T-helper 1 cell treated with Interleukin-12 subunit alpha and Interleukin-12 subunit beta and Interleukin-4 antibody, amounts not matched to agents 30 ng/mL and 1 ng/mL, for 36 hours (primary cell): Measurements from ENCODE around the gene NOS1AP. TPM values are rescaled to one million over a fixed set of nuclear protein-coding genes. Genes with fewer than 3 reads are reported as not detected.
"Not testable (repeated sequence)": the region's sequence is repeated elsewhere in the genome, so short reads cannot be mapped to it uniquely, and the experiment has no call there.

ENCODE experiments used
- intact Hi-C: fragments of 100-400 bp; cut with micrococcal nuclease; formaldehyde crosslinking; loops from one replicate; pipeline ENCODE4 v1.15.1; 2024
- total RNA-seq: library from RNA; stranded (reverse); gene quantifications from 2 replicates; pipeline ENCODE4 v1.2.3, GENCODE V29; 2022

The NOS1AP gene
- total RNA-seq, 1 donor from 2014 or later = not detected

DNA sequence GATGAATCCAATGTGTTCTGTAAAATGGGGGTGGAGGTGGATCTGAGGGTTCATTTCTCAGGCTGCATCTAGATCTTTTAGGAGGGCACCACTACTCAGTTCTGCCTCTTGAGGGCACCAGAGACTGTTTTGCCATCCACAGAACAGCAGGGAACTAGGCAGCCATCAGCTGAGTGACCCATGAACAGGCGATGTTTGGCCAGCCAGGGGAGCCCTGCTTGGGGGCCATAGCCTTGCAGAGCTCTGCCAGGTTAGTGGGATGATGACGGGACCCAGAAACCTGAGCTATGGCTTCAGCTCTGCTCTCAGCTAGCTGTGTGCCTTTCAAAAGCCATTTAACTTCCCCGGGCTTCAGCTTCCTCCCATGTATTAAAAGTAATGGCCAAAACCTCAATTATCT lies 13.4 kb upstream of the NOS1AP start:
- intact Hi-C loops = loop anchor here (1.0 to 5.0 kb wide), 6 partner anchors 220 to 1119 kb away; no protein-coding TSS in a partner anchor

DNA sequence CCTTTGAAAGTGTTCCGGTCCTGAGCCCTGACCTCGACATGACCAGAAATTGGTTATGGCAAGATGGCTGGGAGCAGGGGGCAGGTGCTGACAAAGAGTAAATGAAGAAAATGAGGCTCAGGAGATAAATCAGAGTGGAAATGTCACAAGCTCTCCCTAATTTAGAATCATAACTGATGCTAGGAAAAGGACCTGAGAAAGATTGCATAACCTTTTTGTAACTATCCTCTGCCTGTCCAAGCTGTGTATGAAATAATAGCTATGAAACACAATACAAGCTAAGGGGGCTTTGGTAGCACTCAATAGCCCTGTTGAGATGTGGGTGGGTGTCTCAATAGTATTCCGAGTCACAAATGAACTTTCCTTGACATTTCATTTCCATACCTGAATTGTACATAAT lies 12.9 kb upstream of the NOS1AP start:
- intact Hi-C loops = loop anchor here (1.0 to 5.0 kb wide), 6 partner anchors 220 to 1118 kb away; no protein-coding TSS in a partner anchor

DNA sequence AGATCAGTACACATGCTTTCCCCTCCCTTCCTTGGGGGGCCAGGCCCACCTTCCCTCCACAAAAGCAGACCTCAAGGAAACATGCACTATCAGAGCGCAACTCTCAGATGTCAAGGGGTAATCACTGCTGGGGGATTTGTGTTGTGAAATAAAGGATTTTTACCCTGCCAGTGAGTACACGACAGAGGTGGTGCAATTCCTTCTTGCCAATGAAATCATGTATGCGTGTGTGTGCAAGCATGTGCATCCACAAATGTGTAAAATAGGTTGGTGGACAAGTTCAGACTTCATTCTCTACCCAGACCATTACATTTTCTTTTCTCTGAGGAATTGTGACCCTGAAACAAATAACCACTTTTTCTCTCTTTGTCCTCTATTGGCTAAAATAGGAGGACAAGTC lies 9.8 kb upstream of the NOS1AP start:
- intact Hi-C loops = loop anchor here (5.0 kb wide), 1 partner anchor 793 kb away; no protein-coding TSS in a partner anchor

DNA sequence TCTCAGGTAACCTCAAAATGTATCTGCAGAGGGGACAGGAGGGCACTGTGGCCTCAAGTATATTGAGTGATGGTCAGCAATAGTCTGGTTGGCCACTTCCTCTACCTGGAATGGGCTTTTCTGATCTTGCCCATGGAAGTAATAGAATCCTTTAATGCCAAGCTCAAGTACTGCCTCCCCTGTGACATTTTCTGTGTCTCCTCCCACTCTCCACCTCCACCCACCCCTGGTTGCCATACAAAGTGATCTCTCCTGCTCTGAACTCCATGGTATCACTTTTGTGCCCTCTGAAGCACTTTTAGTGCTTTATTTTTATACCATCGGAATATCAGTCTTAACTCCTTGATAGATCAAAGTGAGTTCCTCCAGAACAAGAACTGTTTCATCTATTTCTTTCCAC lies 9.2 kb upstream of the NOS1AP start:
- intact Hi-C loops = no loop called here

DNA sequence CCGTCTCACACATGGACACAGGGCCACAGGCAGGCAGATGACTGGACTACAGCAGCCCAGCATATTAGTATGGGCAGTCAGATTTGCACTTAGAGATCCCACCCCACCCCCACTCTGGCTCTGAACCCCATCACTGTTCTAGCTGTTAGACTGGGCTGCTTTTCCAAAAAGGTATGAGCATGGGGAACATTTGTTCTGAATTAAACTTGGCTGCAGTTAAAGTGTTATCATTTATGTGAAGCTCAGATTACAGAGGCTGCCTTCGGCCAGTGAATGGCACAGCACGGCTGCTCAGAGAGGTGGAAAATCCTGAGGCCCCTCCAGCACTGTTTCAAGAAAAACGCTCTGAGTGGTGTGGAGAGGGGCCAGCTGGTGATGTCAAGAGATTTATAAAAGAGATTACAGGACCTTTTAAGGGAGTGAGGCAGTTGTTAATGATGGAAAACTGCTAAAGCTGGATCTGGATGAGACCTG lies 6.9 kb upstream of the NOS1AP start:
- intact Hi-C loops = no loop called here

DNA sequence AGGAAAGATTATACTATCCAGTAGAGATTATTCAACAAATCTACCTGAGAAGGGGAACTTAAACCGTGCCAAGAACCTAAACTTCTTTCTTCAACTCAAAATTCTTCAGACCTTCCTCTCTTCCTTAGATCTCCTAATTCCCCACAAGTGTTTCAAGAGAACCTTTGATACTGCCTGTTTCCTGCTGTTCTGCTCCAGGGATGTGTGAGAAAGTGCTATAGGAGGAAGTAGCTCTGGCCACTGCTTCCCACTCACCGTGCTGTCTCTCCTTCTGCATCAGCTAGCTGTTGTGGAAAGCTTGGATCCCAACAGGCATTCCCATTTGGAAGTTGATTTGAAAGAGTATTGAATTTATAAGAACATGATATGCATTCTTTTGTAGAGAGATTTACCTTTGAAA lies 4.5 kb upstream of the NOS1AP start:
- intact Hi-C loops = no loop called here

DNA sequence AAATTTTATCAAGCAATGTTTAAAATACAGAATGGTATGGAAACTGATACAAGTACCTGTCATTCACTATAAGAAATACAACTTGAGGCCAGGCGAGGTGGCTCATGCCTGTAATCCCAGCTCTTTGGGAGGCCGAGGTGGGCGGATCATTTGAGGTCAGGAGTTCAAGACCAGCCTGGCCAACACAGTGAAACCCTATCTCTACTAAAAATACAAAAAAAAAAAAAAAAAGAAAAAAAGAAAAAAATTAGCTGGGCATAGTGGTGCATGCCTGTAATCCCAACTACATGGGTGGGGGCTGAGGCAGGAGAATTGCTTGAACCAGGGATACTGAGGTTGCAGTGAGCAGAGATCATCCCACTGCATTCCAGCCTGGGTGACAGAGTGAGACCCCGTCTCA lies 2.7 kb upstream of the NOS1AP start:
- intact Hi-C loops = not testable (repeated sequence)

DNA sequence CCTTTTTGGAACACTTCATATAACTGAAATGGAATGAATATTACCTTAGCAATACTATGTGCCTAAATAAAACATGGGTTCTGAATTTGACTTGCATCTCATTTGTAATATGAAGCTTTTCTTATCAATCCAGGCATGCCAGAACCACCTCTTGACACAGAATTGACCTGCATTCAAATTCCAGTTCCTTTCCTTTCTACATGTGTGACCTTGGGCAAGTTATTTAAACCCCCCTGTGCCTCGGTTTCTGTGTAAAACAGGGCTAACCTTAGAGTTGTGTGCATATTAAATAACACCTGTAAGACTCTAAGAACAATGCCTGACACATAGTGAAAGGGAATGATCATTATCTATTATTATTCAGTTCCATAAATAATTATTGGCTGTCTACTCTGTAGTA lies 2.0 kb upstream of the NOS1AP start:
- intact Hi-C loops = no loop called here

DNA sequence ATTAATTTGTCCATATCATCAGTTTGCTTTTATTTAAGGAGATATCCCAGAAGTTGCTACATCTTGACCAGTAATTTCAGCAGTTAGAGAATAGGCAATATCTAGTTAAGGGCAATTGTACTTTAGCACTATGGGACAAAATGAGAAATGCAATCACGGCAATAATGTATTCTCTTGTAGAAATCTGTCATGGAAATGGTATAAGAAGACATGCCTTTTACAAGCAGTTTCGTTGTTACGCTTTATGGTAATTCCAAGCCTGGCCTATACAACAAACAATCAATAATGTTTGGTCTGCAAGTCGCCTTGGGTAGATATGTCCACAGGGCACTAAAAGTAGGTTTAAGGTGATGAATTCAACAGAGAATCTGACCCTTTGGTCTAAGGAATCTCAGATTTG lies 1.2 kb upstream of the NOS1AP start:
- intact Hi-C loops = no loop called here

DNA sequence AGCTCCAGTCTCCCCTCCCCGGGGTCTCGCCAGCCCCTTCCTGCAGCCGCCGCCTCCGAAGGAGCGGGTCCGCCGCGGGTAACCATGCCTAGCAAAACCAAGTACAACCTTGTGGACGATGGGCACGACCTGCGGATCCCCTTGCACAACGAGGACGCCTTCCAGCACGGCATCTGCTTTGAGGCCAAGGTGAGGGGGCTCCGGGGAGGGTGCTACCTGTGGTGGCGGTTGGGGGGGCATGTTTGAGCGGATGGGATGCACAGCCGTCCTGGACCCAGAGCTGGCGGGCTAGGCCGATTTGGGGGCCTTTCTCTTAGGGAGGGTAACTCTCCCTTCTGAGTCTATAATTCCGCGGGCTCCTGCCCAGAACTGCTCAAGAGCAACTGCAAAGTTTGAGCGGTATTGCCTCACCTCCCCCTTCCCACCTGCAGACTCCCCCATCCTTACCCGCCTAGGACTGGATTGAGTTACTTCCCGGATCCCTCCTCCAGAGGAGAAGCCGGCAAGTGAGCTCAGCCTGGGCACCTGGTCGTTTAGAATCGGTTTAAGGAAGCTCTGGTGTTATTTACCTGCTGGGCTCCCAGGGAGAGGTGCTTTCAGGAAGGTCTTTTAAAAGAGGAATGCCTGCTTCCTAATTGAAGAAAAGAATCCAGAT lies 730 bp downstream of the NOS1AP start:
- intact Hi-C loops = loop anchor here (2.0 to 5.0 kb wide), 2 partner anchors 107 to 1252 kb away; partner anchors contain the start of gene NUF2

DNA sequence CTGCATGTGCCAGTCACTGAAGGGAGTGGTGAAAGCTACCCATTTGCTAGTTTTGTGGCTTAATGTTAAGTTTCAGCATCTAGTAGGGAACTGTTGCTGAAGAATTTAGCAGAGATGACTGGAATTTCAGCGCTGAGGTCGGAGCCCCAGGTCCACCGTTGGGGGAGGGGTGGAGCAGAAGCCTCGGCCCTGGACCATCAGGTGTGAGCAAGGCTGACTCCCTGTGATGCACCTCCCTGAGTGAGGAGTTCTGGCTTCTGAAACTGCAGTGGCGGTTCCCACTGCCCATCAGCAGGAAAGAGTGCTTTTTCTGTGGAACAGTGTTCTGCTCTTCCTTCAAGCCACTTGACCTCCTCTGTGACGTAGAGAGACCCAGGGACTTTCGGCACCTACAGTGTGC lies 1.3 kb downstream of the NOS1AP start:
- intact Hi-C loops = loop anchor here (2.0 to 5.0 kb wide), 2 partner anchors 108 to 1251 kb away; partner anchors contain the start of gene NUF2

DNA sequence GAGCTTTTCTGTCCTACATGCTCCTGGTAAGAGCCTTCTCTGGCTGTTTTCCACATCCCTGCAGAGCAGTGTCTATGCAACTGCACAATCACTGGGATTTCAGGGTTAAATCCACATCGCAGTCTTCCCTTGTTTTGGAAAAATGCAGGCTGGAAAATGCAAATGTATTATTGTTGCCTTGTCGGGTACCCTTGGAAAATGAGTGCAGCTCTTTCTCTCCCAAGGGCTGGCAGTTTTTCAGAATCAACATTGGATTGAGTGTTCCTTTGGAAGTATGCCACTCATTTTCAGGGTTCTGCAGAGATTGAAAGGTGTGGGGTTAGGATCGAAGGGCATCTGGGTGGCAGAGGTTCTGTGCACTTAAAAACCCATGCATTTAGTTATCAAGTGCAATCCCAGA lies 3.2 kb downstream of the NOS1AP start:
- intact Hi-C loops = loop anchor here (5.0 kb wide), 1 partner anchor 1250 kb away; the partner anchor contains the start of gene NUF2

DNA sequence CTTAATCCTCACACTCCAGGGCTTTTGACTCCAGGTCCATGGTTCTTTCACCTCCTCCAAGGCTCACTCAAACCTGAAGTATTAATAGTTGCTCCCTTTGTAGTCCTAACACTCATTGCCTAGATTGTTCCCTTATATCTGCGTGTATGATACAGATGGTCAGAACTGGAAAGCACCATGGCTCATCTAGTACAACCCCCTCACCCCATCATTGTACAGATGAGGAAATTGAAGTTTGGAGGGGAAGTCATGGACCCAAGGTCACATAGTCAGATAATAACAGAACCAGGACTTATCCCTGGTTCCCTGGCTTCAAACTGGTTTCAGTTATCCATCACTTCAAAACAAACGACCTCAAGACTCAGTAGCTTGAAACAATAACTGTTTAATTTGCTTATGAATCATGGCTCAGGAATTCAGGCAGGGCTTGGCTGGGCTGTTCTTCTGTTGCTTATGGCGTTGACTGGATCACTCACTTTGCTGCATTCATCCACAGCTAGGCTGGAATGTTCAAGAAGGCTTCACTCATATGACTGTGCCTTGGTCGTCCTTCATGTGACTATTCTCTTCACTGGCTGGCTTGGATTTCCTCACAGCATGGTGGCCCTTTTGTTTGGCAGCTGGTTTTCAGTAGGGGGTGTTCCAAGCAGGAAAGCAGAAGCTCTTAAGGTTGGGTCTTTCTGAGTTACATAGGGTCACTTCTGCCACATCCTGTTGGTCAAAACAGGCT lies 5.0 kb downstream of the NOS1AP start:
- intact Hi-C loops = loop anchor here (5.0 kb wide), 1 partner anchor 1248 kb away; the partner anchor contains the start of gene NUF2

DNA sequence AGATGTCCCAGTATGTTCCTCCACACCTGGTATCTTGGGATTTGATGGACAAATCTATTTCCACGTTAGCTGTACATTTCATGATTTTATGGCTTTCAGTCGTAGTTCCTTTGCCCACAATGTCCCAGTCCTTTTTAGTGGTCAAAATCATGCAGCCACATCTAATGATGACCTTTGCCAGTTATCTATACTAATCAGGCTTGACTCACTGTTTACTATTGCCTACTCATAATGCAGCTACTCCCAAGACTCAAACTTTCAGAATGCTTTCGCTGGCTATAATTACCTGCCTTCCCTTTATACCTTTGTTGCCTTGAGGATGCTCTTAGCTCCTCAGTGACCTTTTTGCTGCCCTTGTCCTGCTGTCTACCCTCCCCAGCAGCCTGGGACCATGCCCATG lies 6.4 kb downstream of the NOS1AP start:
- intact Hi-C loops = no loop called here

DNA sequence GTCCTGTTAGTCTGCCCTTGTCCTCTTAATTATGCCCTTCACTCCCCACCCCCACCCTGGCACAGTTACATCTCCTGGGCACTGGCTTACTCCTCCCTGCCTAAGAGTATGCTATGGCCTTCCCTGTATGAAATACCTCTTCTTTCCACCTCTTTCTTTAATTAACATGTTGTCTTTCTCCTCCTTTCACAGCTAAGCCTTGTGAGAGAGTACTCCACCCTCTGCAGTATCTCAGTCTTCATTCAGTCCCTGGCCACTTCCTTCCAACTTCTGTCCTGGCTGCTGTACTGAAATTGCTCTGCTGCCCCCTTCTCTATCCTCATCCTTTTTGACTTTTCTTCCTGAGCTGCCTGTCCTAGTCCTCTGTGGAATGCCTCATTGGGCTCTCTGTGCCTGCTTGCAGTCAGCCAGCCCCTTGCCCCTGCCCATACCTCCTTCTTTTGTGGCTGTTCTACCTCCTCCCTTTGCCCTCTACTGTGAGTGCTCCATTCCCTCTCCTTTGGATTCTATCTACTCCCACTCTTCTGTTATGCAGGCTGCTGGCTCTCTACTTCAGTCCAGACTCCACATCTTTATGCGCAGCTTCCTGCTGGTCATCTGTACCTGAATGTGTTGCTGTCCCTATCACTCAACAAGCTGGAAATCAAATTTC lies 8.3 kb downstream of the NOS1AP start:
- intact Hi-C loops = no loop called here

DNA sequence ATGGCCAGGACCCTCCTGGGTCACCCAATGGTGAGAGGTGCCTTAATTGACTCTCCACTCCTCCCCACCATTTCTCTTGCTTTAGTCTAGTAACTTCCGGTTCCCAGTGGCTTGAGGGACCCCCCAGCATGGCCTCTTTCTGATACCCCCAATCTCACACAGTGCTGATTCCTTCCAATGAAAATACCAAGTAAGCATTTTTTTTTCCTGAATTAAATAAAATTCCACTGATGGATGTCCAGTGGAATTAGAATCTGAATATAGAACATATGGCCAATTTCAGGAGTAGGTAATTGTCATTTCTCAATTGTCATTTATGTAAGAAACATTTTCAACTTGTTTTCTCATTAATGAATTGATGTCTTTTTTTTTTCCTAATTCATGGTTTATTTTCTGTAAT lies 9.5 kb downstream of the NOS1AP start:
- intact Hi-C loops = no loop called here

DNA sequence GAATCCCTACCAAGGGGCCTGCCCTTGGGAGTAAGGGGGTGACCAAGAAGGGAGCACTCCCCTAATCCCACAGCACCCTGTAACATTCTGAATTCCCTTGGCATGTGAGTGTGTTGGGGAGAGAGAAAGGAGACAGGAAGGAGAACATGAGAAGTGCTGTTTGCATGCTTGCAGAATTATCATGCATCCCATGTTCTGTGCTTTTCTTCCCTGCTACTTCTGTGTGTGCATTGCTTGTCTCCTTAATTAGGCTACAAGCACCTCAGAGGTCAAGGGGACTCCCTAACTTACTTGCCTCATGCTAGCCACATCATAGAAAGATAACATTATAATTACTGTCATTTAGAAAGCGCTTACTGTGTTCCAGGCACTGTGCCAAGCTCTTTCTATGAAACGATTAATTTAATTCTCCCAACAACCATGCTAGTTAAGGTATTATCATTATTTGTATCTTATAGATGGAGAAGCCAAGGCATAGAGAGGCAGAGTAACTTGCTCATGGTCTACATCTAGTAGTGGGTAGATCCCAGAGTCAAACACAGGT lies 11.1 kb downstream of the NOS1AP start:
- intact Hi-C loops = no loop called here

DNA sequence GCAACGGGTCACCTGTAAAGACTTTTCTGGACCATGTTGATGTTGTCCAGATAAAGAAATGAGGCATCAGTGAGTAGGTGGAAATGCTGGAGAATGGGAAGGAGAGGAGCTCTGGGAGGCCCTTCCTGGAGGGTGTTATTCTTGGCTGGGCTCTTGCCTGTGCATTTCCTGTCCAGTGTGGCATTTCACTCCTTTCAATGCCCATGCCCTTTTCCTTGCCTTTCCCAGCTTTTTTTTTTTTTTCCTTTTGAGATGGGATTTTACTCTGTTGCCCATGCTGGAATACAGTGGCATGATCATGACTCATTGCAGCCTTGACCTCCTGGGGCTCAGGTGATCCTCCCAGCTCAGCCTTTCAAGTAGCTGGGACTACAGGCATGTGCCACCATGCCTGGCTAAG lies 11.8 kb downstream of the NOS1AP start:
- intact Hi-C loops = no loop called here

DNA sequence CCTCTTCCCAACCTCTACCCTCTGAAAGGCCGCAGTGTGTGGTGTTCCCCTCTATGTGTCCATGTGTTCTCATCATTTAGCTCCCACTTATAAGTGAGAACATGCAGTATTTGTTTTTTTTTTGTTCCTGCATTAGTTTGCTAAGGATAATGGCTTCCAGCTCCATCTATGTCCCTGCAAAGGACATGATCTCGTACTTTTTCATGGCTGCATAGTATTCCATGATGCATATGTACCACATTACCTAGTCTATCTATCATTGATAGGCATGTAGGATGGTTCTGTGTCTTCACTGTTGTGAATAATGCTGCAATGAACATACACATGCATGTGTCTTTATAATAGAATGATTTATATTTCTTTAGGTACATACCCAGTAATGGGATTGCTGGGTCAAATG lies 12.6 kb downstream of the NOS1AP start:
- intact Hi-C loops = not testable (repeated sequence)

DNA sequence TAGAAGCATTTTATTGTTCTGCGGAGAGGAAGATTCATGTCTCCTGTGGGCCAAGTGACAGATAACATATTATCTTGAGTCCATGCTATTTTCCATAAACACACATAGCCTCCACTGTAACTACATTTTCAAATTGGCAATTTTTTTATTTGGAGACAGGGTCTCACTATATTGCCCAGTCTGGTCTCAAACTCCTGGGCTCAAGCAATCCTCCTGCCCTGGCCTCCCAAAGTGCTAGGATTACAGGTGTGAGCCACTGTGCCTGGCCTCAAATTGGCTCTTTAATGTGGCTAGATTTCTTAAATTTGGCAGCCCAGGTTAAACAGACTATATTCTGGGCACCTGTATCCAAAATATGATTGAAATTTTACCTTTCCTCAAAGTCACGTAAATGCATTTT lies 13.8 kb downstream of the NOS1AP start:
- intact Hi-C loops = no loop called here

DNA sequence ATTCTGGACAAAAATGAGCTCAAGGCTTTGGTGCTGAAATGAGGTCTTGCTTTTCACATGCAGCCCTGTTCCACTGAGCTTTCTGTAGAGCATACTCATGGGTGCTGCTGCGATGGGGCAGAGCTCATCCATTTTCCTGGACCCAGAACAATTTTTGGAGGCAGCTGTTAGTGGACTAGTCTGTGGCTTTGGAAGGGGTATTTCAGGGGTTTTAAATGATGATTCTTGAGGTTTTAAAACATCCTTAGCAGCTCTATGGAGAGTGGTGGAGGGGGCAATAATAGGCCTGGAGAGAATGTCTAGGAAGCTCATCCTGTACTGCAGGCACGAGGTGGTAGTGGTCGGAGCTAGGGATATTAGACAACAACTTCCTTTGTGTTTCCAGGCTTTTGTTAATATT lies 16.5 kb downstream of the NOS1AP start:
- intact Hi-C loops = no loop called here

DNA sequence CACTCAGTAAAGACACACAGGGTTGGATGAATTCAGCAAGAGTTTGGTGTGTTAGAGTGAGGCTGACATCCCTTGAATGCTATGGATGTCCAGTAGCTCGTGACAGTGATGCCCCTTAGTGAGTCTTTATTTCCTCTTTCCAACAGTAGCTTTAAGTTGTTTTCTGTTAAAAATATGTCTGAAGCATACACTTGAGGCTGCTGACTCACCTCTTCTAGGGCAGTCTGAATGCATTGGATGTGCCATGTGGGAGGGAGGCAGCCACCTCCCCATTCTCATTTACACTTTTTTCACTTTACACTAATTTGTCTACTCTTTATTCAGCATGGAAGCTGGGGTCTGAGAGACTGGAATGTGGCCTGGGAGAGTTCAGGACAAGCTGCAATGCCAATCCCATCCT lies 17.6 kb downstream of the NOS1AP start:
- intact Hi-C loops = no loop called here
